SU-DHL-6 (cell line): ENCODE results near the gene COBL.

Experiments
- H2AFZ ChIP-seq: fragments of 200-600 bp; sonication (generic); 2 replicates; pipeline ENCODE4 v1.6.1; 2014; ENCODE audit warnings: low read depth, mild to moderate bottlenecking, moderate library complexity, mixed read lengths, antibody characterized with exemption, low read length; ENCODE audit not compliant: severe bottlenecking
- H3F3A ChIP-seq: fragments of 200-600 bp; shearing (Covaris generic); 2 replicates; pipeline ENCODE4 v1.6.0; 2016; ENCODE audit warnings: antibody characterized with exemption, mild to moderate bottlenecking; ENCODE audit not compliant: insufficient read depth
- H3K27ac ChIP-seq: fragments of 200-600 bp; sonication (generic); 2 replicates; pipeline ENCODE4 v1.5.1; 2016; ENCODE audit warnings: low read depth, mild to moderate bottlenecking, low read length, moderate library complexity, mixed read lengths
- H3K27me3 ChIP-seq: fragments of 200-600 bp; sonication (generic), shearing (Covaris generic); 2 replicates; pipeline ENCODE4 v1.6.0; 2014; ENCODE audit warnings: mild to moderate bottlenecking, low read length
- H3K36me3 ChIP-seq: fragments of 200-600 bp; sonication (generic); 2 replicates; pipeline ENCODE4 v1.6.1; 2014; ENCODE audit warnings: mild to moderate bottlenecking, low read length, mixed read lengths
- H3K4me2 ChIP-seq: fragments of 300-600, 200-600 bp; shearing (Covaris generic), sonication (generic); 2 replicates; pipeline ENCODE4 v1.6.0; 2014; ENCODE audit warnings: low read length, low read depth, mild to moderate bottlenecking; ENCODE audit not compliant: poor library complexity, severe bottlenecking
- H3K4me3 ChIP-seq: fragments of 200-600 bp; sonication (generic); 2 replicates; pipeline ENCODE4 v1.5.1; 2014; ENCODE audit warnings: antibody characterized with exemption, low read length, mild to moderate bottlenecking, mixed read lengths; ENCODE audit not compliant: insufficient read depth, poor library complexity, severe bottlenecking
- H3K79me2 ChIP-seq: fragments of 200-600 bp; sonication (generic); 2 replicates; pipeline ENCODE4 v1.6.1; 2014; ENCODE audit warnings: mild to moderate bottlenecking, low read length, moderate library complexity; ENCODE audit not compliant: insufficient read depth
- H3K9ac ChIP-seq: fragments of 200-600 bp; sonication (generic); 2 replicates; pipeline ENCODE4 v1.7.0; 2014; ENCODE audit warnings: mild to moderate bottlenecking, low read length
- H3K9me2 ChIP-seq: fragments of 200-600 bp; sonication (generic); replicated peaks from 2 replicates; pipeline ENCODE4 v1.6.1; 2014; ENCODE audit warnings: low read length; ENCODE audit not compliant: insufficient read depth
- H3K9me3 ChIP-seq: fragments of 200-600 bp; sonication (generic); 2 replicates; pipeline ENCODE4 v1.6.1; 2014; ENCODE audit warnings: low read length, mixed read lengths; ENCODE audit not compliant: insufficient read depth
- H4K20me1 ChIP-seq: fragments of 200-600 bp; sonication (generic); 2 replicates; pipeline ENCODE4 v1.6.1; 2014; ENCODE audit warnings: low read depth, mild to moderate bottlenecking, antibody characterized with exemption, low read length, moderate library complexity, mixed read lengths
- EZH2phosphoT487 ChIP-seq: fragments of 200-600 bp; sonication (generic), shearing (Covaris generic); conservative IDR thresholded peaks from 2 replicates; pipeline ENCODE4 v1.6.1; 2018; ENCODE audit warnings: mild to moderate bottlenecking, antibody characterized with exemption, low read length, moderate library complexity, mixed read lengths
- TF ChIP-seq, protein P1 (sequence below): fragments of 200-600 bp; sonication (generic); IDR thresholded peaks from one replicate; pipeline ENCODE4 v1.5.1; 2017; ENCODE audit warnings: antibody characterized with exemption, mild to moderate bottlenecking, low read length, moderate library complexity; ENCODE audit not compliant: insufficient read depth, poor library complexity, severe bottlenecking

The COBL gene

DNA sequence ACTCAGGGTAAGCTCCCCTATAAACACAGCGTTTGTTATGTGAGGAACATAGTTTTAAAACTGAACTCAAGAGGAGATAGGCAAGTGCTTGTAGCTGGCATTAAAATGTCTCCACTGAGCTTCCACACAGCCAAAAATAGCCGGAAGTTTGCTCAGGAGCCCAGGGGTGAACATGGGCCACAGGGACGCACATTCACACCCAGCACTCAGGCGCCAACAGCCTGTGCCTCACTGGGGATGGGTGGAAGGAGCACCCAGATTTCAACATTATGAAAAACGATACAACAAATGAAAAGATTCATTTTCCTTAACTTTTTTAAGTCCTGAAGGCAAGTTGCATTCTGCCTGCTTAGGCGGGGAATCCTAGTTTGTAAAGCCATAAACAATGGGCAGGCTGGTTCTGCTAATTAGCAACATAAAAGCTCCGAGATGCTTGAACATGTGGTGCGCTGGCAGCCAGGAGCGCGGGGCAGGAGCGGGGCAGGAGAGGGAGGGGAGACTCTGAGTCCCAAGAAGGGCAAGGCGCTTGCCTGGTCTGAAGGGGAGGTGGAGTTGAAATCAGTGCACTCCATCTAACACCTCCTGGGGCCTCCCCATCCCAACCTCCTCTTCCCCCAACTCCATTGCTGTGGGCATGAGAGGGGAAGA, 235.9 kb downstream of the COBL start:
- H3K4me3 ChIP-seq: no peak overlapping the region
- no peak overlapping the region for H2AFZ ChIP-seq
- H3K79me2 ChIP-seq: no peaks in the 10 kb centered on the region
- H3K27me3 ChIP-seq: no peaks in the 10 kb centered on the region
- no peaks in the 10 kb centered on the region for H3F3A ChIP-seq
- no peak overlapping the region for H3K4me2 ChIP-seq
- no peak for TF ChIP-seq EZH2phosphoT487
- TF ChIP-seq, protein P1, sequence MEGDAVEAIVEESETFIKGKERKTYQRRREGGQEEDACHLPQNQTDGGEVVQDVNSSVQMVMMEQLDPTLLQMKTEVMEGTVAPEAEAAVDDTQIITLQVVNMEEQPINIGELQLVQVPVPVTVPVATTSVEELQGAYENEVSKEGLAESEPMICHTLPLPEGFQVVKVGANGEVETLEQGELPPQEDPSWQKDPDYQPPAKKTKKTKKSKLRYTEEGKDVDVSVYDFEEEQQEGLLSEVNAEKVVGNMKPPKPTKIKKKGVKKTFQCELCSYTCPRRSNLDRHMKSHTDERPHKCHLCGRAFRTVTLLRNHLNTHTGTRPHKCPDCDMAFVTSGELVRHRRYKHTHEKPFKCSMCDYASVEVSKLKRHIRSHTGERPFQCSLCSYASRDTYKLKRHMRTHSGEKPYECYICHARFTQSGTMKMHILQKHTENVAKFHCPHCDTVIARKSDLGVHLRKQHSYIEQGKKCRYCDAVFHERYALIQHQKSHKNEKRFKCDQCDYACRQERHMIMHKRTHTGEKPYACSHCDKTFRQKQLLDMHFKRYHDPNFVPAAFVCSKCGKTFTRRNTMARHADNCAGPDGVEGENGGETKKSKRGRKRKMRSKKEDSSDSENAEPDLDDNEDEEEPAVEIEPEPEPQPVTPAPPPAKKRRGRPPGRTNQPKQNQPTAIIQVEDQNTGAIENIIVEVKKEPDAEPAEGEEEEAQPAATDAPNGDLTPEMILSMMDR: no peak
- no peaks in the 10 kb centered on the region for H3K9me2 ChIP-seq
- no peaks in the 10 kb centered on the region for H3K9me3 ChIP-seq
- H3K27ac ChIP-seq: no peak overlapping the region
- no peak overlapping the region for H3K9ac ChIP-seq
- no peaks in the 10 kb centered on the region for H4K20me1 ChIP-seq
- no peaks in the 10 kb centered on the region for H3K36me3 ChIP-seq

DNA sequence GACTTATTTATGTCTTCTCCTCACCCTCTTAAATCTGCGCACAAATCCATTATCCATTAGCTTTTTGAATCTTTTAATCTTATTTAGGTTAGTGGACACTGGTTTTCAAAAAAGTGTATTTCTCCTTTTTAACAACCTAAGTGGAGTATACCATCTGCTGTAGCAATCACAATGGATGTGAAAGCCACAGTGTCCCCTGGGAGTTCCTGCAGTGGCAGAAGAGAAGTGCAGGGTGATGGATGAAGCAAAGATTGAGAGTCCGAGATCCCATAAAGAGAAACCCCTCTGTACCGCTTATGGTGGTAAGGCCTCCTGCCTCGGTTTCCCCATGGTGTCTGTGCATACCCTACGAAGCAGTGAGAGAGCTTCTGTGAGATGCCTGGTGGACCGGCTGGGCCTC, 236.4 kb downstream of the COBL start:
- Histone ChIP-seq H3K9me2 (no peaks in the 10 kb centered on the region), H3K27ac (no peak overlapping the region), H3F3A (no peaks in the 10 kb centered on the region), H4K20me1 (no peaks in the 10 kb centered on the region), H3K9ac (no peak overlapping the region), H2AFZ (no peak overlapping the region), H3K4me3 (no peak overlapping the region), H3K79me2 (no peaks in the 10 kb centered on the region), H3K9me3 (no peaks in the 10 kb centered on the region), H3K36me3 (no peaks in the 10 kb centered on the region), H3K27me3 (no peaks in the 10 kb centered on the region), H3K4me2 (no peak overlapping the region)
- TF ChIP-seq, protein P1: no peak
- no peak for TF ChIP-seq EZH2phosphoT487

DNA sequence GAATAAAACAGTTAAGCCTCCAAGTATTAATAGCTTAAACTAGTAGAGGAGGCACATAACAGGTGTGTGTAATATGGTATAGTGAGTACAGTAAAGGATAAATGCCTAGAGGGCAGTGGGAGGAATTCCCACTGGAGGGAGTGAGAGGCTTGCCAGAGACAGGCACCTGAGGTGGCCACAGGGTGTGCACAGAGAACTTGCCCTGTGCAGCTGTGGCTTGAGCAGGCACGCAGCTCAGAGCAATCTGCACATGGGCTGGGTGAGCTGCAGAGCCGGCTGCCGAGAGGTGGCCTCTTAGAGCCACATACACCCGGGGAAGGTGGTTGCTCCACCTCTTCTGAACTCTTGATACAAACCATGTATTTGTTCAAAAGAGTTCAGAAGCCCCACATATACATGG, 237.1 kb downstream of the COBL start:
- no peak for TF ChIP-seq EZH2phosphoT487
- TF ChIP-seq, protein P1: no peak
- H3K9me2 ChIP-seq: no peaks in the 10 kb centered on the region
- H3K4me2 ChIP-seq: no peak overlapping the region
- H3K27ac ChIP-seq: no peak overlapping the region
- H4K20me1 ChIP-seq: no peaks in the 10 kb centered on the region
- no peaks in the 10 kb centered on the region for H3K79me2 ChIP-seq
- H3K27me3 ChIP-seq: no peaks in the 10 kb centered on the region
- H3K9ac ChIP-seq: no peak overlapping the region
- H3F3A ChIP-seq: no peaks in the 10 kb centered on the region
- no peaks in the 10 kb centered on the region for H3K36me3 ChIP-seq
- H3K4me3 ChIP-seq: no peak overlapping the region
- no peak overlapping the region for H2AFZ ChIP-seq
- H3K9me3 ChIP-seq: no peaks in the 10 kb centered on the region
